Dermis blood vessel endothelial cell (primary cell): ENCODE measurements around the gene GDPD3. TPM values are rescaled to one million over a fixed set of nuclear protein-coding genes. Genes with fewer than 3 reads are reported as not detected.
"Not testable (repeated sequence)": the region's sequence is repeated elsewhere in the genome, so short reads cannot be mapped to it uniquely, and the experiment has no call there.

ENCODE experiments used
- DNase-seq: peaks from one replicate; pipeline ENCODE4 v3.0.0; 2010
- total RNA-seq: library from RNA; depleted of rRNA; stranded (reverse); fragments of >200 nt; gene quantifications from 2 replicates; pipeline ENCODE4 v1.2.3, GENCODE V29; 2014

The GDPD3 gene, protein sequence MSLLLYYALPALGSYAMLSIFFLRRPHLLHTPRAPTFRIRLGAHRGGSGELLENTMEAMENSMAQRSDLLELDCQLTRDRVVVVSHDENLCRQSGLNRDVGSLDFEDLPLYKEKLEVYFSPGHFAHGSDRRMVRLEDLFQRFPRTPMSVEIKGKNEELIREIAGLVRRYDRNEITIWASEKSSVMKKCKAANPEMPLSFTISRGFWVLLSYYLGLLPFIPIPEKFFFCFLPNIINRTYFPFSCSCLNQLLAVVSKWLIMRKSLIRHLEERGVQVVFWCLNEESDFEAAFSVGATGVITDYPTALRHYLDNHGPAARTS
- total RNA-seq: 1.1 and 2.2 TPM in 2 replicates

DNA sequence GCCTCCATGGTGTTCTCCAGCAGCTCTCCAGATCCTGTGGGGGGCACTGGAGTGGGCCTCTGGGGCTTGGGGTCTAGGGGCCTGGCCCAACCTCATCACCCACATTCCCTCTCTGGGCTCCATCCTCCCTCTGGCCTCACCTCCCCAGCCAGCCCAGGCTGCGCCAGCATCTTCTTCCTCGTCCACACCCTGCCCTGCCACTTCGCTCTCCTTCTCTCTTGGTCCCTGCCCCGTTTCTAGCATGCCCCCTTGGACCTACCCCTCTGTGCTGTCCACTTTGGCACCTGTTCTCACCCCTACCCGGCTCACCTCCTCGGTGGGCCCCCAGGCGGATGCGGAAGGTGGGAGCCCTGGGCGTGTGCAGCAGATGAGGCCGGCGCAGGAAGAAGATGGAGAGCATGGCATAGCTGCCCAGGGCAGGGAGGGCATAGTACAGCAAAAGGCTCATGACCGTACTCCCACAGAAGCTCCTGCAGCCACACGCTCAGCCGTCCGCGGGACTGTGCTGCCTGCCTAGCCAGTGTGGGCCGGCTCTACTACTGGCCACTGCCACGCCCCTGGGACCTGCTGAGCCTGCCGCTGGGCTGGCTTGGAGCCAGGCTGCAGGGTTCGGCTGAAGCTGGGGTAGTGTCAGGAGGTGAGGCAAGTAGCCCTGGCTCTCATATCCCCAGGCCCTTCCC is at the start of gene GDPD3:
Gene GDPD3, minus strand, starts transcription at position 507 of the 680 bp plus-strand sequence. Its CDS starts 59 bp downstream, at position 448.
- DNase-seq: no peak

DNA sequence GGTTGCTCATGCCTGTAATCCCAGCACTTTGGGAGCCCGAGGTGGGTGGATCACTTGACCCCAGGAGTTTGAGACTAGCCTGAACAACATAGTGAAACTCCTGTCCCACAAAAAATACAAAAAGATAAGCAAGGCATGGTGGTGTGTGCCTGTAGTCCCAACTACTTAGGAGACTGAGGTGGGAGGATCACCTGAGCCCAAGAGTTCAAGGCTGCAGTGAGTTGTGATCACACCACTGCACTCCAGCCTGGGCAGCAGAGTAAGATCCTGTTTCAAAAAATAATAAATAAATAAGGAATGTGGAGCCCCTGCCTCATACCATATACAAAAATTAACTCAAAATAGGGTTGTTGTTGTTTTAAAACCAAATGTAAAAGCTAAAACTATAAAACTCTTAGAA is 43.9 kb upstream of the GDPD3 start:
- DNase-seq: no peak

DNA sequence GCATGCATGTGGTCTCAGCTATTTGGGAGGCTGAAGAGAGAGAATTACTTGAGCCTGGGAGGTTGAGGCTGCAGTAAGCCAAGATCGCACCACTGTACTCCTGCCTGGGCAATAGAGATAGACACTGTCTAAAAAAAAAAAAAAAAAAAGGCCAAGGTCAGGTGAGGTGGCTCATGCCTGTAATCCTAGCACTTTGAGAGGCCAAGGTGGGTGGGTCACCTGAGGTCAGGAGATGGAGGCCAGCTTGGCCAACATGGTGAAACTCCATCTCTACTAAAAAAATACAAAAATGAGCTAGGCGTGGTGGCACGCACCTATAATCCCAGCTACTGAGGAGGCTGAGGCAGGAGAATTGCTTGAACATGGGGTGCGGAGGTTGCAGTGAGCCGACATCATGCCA is 41.9 kb upstream of the GDPD3 start:
- DNase-seq: no peak

- no peak for DNase-seq
Measured at GRCh38 chr16:30152517-30152916, 39.2 kb upstream of the GDPD3 start.

GRCh38 chr16:30151091-30151490 is 37.8 kb upstream of the GDPD3 start:
- no peak for DNase-seq

DNA sequence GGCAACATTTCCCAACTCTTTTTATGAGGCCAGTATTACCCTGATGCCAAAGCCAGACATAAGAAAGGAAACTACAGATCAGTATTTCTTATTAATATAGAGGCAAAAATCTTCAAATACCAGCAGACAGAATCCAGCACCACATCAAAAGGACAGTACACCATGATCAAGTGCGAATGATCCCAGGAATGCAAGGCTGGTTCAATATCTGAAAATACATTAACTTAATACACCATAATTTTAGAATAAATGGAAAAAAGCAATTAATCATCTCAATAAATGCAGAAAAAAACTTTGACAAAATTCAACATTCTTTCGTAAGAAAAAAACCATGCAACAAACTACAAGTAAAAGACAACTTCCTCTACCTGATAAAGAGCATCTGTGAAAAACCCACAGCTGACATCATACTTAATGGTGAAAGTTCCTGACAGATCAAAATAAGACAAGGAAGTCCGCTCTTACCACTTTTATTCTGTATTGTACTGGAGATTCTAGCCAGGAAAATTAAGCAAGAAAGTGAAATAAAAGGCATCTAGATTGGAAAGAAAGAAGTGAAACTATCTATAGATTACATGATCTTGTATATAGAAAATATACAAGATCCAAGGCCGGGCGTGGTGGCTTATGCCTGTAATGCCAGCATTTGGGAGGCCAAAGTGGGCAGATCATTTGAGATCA is 36.1 kb upstream of the GDPD3 start:
- DNase-seq: no peak

GRCh38 chr16:30147843-30148510 is 34.6 kb upstream of the GDPD3 start:
- DNase-seq: no peak

- DNase-seq: no peak
Measured at GRCh38 chr16:30145657-30146056, 32.3 kb upstream of the GDPD3 start.

DNA sequence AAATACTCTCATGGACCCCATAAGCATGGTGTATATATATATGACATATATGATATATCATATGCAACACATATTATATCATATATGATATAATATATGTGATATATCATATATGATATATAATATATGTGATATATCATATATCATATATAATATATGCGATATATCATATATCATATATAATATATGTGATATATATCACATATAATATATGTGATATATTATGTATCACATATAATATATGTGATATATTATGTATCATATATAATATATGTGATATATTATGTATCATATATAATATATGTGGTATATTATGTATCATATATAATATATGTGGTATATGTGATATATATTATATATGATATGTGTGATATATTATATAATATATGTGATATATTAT is 31.6 kb upstream of the GDPD3 start:
- DNase-seq: no peak

GRCh38 chr16:30144017-30144416 is 30.7 kb upstream of the GDPD3 start:
- no peak for DNase-seq

DNA sequence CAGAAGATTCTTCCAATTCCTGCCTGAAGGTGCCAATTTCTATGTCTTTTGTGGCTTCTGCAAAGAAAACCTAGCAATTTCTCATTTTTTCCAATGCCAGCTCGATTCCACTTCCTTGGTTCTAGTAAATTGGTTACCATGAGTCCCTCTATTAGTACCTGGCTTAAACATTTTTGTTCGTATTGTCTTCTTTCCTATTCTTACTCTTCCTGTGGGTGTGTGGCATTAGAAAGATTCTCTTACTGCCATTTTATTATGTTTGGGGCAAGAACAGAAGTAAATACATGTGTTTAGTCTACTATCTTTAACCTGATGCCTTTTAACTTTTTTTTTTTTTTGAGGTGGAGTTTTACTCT is 30.0 kb upstream of the GDPD3 start:
- DNase-seq: no peak

DNA sequence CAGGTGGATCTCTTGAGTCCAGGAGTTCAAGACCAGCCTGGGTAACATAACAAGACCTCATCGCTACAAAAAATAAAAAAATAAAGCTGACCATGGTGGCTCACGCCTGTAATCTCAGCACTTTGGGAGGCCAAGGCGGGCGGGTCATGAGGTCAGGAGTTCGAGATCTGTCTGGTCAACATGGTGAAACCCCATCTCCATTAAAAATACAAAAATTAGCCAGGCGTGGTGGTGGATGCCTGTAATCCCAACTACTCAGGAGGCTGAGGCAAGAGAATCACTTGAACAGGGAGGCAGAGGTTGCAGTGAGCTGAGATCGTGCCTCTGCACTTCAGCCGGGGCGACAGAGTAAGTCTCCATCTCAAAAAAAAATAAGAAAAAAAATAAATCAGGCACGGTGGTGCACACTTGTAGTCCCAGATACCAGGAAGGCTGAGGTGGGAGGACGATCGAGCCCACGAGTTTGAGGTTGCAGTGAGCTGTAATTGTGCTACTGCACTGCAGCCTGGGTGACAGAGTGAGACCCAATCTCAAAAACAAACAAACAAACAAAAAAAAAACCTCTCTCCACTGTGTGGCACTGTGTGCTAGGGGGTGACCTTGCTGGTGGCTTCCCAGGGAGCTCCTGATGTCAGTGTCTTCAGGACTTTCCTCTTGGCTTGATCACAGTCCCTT is 29.5 kb upstream of the GDPD3 start:
- peak; percentile 12 for DNase-seq

DNA sequence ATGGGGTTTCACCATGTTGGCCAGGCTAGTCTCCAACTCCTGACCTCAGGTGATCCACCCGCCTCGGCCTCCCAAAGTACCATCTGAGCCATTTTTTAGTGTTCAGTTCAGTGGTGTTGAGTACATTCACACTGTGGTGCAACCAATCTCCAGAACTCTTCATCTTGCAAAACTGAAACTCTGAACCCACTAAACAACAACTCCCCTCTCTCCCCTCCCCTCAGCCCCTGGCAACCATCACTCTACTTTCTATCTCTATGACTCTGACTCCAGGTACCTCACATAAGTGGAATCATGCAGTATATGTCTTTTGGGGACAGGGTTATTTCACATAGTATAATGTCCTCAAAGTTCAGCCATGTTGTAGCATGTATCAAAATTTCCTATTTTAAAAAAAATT is 28.4 kb upstream of the GDPD3 start:
- no peak for DNase-seq

- DNase-seq: no peak
Measured at GRCh38 chr16:30139583-30140481, 26.5 kb upstream of the GDPD3 start.

- no peak for DNase-seq
Measured at GRCh38 chr16:30137897-30138296, 24.6 kb upstream of the GDPD3 start.

- no peak for DNase-seq
Measured at GRCh38 chr16:30136971-30137605, 23.8 kb upstream of the GDPD3 start.

DNA sequence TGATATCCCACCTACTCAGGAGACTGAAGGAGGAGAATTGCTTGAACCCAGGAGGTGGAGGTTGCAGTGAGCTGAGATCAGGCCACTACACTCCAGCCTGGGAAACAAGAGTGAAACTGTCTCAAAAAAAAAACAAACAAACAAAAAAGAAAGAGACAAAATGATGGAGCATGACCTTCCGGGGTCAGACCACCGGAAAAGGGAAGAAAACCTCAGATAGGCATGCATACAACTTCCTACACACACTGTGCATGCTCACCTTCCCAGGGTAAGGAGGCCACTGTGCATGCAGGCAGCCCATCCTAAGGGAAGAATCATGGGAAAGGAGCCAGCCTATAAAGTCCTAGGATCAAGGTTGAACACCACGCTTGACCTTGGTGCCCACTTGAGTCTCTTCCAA is 19.3 kb upstream of the GDPD3 start:
- no peak for DNase-seq

DNA sequence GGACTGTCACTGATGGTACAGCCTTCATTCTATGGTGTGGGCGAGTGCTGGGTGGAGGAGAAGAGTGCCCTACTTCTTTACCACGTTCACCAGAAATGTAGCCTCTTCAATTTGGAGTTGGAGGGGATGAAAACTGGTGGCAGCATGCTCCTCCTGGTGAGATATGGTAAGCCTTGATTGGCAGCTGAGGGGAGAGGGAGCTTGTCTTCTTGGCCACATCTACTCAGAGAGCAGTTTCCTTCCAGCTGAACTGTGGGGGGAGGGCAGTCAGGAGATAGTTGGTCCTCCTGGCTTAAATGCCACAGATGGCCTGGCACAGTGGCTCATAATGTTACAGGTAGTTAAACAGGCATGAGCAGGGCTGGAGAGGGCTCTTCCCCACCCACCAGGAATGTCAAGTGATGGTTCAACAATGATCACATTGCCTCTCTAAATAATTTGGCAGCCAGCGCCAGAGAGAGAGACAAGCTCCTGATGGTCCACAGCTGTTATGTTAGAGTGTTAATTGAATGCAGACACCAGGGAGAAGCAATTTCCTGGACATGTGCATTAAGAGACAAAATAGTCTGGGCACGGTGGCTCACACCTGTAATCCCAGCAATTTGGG is 18.6 kb upstream of the GDPD3 start:
- DNase-seq: no peak

DNA sequence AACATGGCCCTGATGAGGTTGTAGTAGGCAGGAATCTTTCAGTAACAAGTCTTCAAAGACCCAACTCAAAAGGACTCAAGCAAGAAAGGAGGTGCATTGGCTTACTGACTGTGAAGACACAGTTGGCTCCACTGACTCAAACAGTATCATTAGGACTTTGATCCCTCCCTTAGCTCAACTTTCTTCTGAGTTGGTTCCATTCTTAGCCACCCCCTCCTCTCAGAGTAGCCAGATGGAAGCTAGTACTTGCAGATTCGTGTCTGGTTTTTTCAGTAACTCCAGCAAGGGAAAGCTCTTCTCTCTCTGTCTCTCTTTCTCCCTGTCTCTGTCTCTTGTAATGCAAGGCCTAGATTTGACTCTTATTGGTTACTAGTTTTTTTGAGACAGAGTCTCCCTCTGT is 14.7 kb upstream of the GDPD3 start:
- no peak for DNase-seq

DNA sequence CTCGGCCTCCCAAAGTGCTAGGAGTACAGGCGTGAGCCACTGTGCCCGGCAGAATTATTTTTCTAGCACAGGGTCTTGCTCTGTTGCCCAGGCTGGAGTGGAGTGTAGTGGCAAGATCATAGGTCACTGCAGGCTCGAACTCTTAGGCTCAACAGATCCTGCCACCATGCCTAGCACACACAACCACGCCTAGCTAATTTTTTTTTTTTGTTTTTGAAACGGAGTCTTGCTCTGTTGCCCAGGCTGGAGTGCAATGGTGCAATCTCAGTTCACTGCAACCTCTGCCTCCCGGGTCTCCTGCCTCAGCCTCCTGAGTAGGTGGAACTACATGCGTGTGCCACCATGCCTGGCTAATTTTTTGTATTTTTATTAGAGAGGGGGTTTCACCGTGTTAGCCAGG is 12.4 kb upstream of the GDPD3 start:
- not testable (repeated sequence) for DNase-seq

- DNase-seq: no peak
Measured at GRCh38 chr16:30124985-30125379, 11.6 kb upstream of the GDPD3 start.
